Measurements from ENCODE around the gene ELMO2.

Gene ELMO2

GRCh38 chr20:46351357-46352058 is 54.9 kb downstream of the ELMO2 start:
- no peak for DNase-seq

DNA sequence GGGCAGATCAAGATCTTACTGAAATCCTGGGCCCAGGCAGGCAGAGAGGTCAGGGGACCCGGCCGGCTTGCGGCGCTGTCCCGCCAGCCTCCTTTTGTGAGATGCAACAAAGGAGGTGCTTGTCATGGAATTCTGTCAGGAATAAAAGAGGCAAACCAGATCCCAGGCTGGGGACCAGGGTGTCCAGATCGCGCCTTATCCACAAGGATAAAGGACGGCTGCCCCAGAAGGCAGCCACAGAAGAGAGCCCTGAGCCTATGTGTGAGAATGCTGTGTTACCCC is 55.5 kb downstream of the ELMO2 start:
- no peak for DNase-seq

DNA sequence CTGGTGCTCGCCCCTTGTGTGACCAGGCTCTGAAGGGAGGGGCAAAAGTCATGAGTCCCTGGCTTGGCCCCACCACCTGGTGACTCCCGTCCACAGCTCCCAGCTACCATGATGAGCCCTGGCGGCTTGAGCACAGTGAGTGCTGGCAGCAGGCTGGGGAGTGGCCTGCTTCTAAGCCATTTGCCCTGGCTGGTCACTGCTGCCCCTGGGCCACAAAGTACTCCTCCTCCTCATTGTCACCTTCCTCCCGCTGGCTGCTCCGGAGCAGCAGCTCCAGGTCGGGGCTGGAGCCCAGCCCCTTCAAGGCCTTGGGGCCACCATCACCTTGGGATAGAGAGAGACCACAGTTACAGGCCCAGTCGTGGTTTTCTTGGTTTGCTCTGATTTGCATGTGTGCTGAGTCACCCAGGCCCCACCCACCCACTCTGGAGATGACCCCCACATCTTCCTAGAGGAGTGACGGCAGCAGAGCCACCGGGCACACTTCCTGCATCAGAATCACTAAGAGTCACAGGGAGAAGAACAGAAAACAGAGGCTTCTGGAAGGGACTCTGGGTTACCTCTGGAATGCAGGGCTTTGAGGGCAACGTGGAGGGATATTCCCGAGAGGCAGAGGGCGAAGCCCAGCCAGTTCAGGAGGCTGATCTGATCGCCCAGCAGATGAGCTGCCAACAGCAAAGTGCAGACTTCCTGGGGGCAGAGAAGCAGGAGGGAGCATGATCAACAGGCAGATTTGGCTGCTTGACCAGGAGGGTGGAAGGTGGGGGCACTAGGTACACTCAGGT is 56.0 kb downstream of the ELMO2 start:
- DNase-seq = peak; percentile 29

GRCh38 chr20:46349742-46350056 is 56.7 kb downstream of the ELMO2 start:
- DNase-seq = no peak

GRCh38 chr20:46349035-46349741 is 57.2 kb downstream of the ELMO2 start:
- peak; percentile 45 for DNase-seq

DNA sequence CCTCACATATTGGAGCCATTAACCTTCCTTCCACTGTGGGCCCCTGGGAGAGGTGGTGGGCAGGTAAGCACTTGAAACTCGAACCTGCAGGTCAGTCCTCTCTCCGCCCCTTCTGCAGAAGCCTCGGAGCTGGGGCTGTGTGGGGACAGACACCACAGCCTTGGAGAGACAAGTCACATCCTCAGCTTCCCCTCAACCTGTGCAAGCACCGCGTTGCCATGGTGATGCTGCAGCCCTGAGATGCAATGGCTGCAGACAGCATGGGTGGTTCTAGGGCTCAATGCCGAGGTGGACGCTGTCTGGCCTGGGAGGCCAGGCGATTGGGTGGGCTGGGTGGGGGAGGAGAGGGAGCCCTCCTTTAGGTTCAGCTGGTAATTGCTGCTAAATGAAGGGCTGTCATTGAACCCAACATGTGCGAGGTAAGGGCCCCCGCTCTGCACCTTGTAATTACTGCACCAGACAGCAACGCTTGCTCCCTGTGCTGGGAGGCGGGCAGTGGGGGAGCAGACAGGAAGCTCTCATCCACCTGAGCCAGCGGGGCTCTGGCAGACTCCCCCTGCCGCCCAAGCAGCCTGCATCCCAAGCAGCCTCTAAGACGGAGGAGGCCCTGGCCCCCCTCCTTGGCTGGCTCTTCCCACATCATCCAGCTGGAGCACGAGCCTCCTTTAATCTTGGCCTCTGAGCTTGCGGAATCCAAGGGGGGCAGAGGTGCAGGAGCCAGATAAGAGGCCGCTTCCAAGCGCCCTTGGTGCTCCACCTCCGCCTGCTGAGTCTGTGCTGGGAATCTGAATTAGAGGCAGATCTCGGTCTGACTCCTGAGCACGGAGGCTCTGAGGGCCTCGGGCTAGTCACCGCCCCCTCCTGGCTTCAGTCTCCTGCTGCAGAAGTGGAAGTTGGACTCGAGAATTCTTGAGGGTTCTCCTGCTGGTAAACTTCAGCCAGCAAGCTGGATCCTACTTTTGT is 58.3 kb downstream of the ELMO2 start:
- no peak for DNase-seq

GRCh38 chr20:46346770-46347169 is 59.6 kb downstream of the ELMO2 start:
- DNase-seq = no peak

GRCh38 chr20:46344488-46345162 is 61.8 kb downstream of the ELMO2 start:
- no peak for DNase-seq

DNA sequence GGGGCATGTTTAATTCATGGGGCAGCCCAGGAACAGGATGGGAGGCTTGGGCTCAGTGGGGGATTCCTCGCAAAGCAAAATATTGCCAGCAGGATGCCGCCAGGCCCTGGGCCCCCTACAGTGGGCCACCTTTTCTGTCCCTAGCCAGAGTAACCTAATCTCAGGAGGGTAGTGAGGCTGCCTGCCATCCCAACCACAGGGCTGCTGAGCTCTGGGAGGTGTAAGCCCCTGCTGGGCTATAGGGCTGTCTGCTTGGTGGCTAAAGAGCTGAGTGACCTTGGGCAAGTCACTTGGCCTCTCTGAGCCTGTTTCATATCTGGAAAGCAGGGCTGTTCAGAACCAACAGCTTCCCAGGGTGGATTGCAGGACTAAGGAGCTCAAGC is 62.4 kb downstream of the ELMO2 start:
- no peak for DNase-seq

DNA sequence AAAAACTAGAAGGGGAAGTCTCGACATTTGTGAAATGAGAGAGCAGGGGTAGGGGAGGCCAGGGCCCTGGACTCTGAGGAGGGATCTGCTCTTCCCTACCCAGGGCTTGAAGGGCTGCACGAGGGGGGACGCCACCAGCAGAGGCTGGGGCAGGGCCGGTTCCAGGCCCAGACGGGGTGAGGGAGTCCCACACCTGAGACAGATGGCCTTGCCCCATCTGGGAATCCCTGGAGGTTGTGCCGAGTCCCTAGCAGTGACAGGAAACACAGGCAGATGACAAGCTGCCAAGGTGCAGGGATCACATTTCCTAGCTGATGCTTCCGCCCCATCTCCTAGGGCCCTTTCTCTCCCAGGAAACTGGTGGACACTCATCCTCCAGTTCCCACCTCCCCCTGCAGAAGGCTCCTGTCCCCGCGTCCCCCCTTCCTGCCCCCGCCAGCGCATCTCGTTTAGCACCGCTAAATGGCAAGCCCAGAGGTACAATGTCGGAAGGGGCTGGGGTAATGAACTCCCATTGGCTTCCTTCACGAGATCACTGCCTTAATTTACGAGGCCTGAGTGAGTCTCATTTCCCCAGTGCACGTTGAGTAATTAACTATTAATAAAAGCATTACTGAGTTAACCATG is 63.0 kb downstream of the ELMO2 start:
- no peak for DNase-seq

DNA sequence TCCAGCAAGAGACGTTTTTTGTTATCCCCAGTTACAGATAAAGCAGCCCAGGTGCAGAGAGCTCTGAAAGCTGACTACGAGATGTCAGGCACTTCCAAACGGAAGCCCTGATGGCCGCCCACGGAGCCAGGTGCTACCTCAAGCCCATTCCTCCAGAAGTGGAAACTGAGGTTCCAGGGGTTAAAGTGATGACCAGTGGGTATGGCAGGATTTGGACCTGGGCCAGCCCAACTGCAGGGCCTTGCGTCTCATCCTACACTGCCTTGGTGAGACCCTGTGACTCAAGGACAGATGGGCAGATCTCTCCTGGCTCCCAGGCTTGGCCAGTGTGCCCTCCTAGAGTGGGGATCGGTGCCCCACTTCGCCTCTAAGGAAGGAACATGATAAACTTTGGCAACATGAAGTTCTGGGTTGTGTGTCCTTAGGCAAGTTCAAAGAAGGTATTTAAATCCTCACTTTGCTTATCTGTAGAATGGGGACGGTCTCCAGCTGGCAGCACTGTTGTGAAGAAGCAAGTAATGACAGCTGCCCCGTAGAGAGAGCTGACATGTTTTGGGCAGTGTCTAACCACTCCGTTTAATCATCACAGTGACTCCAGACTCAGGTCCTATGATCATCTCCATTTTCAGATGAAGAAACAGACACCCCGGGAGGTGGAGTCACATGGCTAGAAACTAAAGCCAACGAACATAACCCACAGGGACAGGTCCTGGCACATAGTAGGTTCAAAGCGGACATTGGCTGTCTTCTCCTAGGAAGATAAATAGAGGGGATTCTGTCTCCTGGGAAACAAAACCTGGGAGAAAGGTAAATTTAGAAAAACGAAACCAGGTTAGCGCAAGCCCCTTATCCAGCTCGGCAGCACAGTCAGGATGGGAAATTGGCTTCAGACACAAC is 63.7 kb downstream of the ELMO2 start:
- no peak for DNase-seq

- no peak for DNase-seq
These were observed 64.4 kb downstream of the ELMO2 start for GRCh38 chr20:46342010-46342378.

DNA sequence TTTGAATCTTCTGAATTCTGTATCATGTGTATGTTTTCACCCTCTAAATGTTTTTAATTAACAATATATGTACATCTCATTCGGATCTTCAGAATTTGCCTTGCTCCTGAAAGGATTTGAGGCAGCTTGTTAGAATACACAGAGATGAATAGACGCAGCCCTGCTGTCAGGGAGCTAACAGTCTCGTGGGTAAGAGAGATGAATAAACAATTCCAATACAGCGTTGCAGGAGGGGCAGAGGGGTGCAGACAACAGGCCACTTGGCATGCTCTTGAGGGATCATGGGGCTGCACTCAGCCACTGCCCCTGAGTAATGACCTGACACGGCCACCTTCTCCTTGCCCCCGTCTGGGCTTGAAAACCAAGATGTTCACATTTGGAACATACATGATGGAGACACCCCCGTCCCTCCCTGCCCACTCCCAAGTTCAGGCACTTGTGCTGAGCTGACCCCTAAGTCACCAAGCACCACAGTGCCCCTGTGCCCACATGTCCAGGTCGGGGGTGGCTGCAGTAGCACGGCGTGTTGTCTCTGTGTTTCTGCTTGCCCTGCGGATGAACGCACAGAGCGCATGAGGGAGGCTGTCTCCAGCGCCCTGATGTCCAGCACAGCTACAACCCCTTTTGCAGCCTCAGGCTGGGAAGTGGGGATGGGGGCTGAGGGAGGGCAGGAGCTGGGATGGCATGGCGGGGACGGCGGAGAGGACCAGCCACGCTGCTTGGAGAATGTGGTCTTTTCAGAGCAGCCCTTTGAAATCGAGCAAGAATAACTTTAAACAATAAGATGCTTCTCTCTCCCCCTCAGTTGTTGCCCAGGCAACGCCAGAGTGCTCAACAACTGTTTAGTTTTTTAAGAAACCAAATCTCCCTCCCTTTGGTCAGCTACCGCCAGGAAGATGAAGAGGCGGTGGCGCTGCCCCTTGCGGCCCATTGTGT is 65.1 kb downstream of the ELMO2 start:
- no peak for DNase-seq

DNA sequence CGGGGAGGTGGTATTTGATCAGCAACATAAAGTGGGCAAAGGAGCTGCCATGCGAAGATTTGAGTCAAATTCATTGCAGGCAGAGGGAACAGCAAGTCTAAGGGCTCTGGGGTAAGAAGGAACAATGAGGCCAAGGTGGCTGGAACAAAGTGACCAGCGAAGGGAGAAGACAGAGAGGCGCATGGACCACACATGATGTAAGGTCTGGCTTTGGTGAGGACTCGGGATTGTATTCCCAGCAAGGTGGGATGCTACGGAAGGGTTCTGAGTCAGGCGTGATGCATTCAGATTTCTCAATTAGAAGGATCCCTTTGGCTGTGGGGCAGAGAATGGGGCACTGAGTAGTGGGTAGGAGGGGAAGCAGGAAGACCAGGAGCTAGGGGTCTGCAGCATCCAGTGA is 67.4 kb downstream of the ELMO2 start:
- DNase-seq = no peak

DNA sequence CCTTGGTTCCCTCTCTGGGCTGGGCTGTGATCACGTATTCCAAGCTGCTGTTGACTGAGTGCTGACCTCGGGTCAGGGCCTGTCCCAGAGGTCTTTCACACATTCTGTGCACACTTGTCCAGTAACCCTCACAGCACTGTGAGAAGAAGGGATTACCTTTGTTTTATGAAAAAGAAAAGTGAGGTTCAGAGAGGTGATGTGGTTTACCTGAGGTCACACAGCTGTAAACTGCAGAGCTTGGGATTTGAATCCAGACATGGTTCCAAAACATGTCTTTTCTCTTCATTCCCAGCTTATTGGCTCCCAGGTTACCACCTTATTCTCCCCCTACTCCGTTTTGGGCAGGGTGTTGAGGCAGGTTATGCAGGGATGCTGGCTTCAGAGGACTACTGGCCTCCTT is 69.7 kb downstream of the ELMO2 start:
- DNase-seq = no peak

DNA sequence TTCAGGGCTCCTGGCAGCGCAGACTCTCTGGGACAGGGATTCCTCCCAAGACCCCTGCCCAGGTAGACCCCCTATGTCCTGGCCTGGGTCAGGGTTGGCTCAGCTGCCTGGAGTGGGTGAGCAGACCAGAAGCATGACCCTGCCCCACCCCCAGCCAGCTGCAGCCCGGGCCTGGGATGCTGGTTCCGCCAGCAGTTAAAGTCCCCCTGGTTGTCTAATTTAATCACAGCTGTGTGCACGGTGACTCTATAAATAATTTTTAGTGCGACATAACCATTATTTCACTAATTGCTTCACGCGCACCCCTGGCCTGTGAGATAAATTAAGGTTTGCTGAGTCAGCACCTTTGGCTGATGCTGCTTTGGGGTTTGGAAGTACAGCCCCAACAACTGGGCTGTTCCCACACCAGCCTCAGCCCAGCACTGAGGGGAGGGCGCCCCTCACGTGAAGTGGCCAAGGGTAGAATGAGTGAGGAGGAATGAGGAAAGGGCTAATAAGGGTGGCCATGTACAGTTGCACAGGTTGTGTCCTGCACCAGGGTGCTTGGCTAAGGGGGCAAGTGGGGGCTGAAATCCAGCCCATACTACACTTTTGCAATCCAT is 72.0 kb downstream of the ELMO2 start:
- no peak for DNase-seq

- no peak for DNase-seq
These were observed 73.0 kb downstream of the ELMO2 start for GRCh38 chr20:46333161-46333991.

GRCh38 chr20:46332373-46333160 is 73.8 kb downstream of the ELMO2 start:
- no peak for DNase-seq

Measured in hematopoietic multipotent progenitor cell treated with erythropoietin and hydrocortisone succinate and interleukin-3 and kit ligand, for 8 days (in vitro differentiated cells).